HL-60/S4 treated with retinoic acid at 250 ng/mL for 4 days and 3 days (cell line): ENCODE data around the gene CD40.
"Not testable (repeated sequence)": the region's sequence is repeated elsewhere in the genome, so short reads cannot be mapped to it uniquely, and the experiment has no call there.

Experiments
- in situ Hi-C: fragments of 300-500 bp; cut with MboI; formaldehyde crosslinking; loops from 2 replicates; pipeline ENCODE4 v1.7.0; 2022; ENCODE audit warnings: low sequenced_read_pairs

CD40 gene

DNA sequence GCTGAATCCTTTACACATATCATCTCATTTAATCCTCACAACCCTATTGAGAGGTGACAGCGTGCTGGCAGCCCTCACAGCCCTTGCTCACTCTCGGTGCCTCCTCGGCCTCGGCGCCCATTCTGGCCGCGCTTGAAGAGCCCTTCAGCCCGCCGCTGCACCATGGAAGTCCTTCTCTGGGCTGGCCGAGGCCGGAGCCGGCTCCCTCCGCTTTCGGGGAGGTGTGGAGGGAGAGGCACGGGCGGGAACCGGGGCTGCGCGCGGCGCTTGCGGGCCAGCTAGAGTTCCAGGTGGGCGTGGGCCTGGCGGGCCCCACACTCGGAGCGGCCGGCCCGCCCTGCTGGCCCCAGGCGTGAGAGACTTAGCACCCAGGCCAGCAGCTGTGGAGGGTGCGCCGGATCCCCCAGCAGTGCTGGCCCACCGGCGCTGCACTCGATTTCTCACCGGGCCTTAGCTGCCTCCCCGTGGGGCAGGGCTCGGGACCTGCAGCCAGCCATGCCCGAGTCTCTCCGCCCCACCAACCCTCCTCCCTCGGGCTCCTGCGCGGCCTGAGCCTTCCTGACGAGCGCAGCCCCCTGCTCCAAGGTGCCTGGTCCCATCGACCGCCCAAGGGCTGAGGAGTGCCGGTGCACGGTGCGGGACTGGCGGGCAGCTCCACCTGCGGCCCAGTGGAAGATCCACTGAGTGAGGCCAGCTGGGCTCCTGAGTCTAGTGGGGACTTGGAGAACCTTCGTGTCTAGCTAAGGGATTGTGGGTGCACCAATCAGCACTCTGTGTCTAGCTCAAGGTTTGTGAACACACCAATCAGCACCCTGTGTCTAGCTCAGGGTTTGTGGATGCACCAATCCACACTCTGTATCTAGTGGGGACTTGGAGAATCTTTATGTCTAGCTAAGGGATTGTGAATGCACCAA lies 26.2 kb upstream of the CD40 start:
- in situ Hi-C loops: not testable (repeated sequence)

- in situ Hi-C loops: no loop called here
Measured at GRCh38 chr20:46093531-46093930, 24.6 kb upstream of the CD40 start.

DNA sequence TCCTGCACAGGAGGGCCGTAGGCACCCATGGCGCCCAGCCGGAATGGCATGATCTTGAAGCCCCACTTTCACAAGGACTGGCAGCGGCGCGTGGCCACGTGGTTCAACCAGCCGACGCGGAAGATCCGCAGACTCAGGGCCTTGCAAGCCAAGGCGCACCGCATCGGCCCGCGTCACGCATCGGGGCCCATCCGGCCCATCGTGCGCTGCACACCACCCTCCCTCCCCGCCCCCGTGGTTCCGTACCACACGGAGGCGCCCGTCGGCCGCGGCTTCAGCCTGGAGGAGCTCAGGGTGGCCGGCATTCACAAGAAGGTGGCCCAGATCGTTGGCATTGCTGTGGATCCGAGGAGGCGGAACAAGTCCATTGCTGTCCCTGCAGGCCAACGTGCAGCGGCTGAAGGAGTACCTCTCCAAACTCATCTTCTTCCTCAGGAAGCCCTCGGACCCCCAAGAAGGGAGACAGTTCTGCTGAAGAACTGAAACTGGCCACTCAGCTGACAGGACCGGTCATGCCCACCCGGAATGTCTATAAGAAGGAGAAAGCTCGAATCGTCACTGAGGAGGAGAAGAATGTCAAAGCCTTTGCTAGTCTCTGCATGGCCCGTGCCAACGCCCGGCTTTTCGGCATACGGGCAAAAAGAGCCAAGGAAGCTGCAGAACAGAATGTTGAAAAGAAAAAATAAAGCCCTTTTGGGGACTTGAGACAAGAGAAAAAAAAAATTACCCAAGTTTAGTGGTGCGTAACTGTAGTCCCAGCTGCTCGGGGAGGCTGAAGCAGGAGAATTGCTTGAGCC lies 18.4 kb upstream of the CD40 start:
- in situ Hi-C loops: no loop called here

- in situ Hi-C loops: not testable (repeated sequence)
Measured at GRCh38 chr20:46100444-46100843, 17.7 kb upstream of the CD40 start.

DNA sequence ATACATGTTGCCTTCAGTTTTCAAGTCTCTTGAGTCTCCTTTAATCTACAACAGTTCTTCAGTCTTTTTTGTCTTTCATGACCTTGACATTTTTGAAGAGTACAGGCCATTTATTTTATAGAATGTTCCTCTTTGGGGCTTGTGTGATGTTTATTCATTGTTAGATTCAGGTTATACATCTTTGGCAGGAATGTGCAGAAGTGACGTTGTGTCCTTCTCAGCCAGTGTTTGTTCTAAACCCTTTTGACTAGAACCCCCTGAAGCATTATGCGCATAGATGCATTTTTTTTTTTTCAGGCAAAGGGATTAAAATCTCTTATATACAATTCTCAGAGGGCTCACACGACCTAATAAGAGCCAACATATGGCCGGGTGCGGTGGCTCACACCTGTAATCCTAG lies 17.1 kb upstream of the CD40 start:
- in situ Hi-C loops: no loop called here

DNA sequence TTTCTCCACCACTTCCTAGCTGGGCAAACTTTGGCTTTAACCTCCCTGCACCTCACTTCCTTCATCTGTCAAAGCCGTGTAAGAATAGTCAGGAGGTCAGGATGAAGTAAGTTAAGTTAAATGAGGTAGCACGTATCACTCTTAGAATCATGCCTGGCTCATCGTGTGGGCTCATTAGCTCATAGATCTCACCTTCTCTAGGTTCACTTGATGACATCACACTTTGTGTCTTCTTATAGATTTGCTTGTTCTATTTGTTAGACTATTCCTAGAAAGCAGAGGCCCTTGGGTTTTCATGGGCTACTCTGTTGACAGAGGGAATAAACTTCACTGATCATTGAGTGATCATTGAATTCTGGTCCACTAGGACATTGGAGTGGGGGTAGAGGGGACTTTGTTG lies 16.2 kb upstream of the CD40 start:
- in situ Hi-C loops: no loop called here

DNA sequence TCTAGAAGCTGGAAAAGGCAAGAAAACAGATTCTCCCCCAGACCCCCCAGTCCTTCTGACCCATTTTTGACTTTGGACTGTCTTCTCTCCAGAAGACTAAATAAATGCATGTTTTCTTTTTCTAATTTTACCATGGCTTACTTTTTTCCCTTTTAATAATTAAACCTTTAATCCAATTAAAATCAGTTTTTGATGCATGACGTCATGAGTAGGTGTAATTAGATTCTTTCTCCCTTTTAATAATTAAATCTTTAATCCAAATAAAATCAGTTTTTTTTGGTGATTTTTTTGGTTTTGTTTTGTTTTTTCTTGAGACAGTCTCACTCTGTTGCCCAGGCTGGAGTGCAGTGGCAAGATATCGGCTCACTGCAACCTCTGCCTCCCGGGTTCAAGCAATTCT lies 15.2 kb upstream of the CD40 start:
- in situ Hi-C loops: no loop called here

DNA sequence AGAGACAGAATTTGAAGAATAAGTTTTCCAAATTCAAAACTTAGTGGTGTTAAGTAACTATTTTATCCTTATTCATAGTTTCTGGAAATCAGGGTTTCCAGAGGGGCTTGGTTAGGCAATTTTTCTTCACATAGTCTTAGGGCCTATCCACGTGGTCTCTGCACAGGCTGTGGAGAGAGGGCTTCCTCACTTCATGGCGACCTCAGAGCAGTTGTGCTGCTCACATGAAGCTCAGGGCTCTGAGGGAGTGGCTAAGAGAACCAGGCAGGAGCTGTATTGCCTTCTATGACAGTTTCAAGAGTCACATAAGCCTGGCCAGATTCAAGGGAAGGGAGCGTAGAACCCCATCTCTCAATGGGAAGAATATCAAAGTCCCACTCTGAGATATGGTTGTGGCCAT lies 13.9 kb upstream of the CD40 start:
- in situ Hi-C loops: no loop called here

GRCh38 chr20:46107061-46107460 lies 11.1 kb upstream of the CD40 start:
- in situ Hi-C loops: no loop called here

DNA sequence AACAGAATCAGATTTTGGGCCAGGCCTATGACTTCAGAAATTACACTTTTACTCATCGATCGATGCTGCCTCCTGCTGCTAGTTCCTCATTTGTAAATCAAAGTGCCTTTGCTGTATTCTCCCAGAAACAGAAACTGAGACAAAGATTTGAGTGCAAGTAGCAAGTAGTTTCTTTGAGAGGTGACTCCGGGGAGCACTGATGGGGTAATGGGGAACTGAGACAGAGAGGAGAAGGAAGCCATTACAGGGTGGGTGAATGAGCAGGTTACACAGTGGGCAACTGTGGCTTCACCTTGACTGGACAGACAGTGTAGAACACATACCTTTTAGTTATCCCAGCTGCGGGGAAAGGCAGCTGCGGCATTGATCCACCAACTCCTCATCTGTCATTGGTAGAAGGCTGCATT lies 9.7 kb upstream of the CD40 start:
- in situ Hi-C loops: no loop called here

- in situ Hi-C loops: no loop called here
Measured at GRCh38 chr20:46108976-46109375, 9.1 kb upstream of the CD40 start.

DNA sequence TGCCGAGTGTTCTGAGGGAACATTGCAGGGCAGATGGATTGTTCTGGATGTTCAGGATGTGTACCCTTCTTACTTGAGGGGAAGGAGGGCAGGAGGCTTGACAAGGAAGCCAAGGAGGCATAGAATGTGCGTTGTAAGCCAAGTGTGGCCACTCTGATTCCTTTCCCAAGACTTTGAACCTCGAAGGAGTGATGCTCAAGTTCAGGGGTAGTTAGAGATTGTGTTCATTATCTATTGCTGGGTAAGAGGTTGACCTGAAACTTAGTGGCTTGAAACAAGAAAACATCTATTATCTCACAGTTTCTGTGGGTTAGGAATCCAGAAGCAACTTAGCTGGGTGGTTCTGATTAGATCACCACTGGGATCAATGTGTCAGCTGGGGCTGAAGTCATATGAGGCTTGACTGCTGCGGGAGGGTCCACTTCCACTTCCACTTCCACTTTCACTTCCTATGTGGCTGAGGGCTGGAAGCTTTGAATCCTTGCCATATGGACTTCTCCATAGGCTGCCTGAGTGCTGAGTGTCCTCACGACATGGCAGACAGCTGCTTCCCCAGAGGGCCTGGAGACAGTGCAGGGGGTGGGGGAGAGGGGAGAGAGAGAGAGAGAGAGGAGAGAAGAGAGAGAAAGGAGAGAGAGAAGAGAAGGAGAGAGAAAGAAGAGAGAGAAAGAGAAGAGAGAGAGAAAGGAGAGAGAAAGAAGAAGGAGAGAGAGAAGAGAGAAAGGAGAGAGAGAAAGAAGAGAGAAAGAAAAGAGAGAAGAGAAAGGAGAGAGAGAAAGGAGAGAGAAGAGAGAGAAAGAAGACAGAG lies 6.9 kb upstream of the CD40 start:
- in situ Hi-C loops: no loop called here

DNA sequence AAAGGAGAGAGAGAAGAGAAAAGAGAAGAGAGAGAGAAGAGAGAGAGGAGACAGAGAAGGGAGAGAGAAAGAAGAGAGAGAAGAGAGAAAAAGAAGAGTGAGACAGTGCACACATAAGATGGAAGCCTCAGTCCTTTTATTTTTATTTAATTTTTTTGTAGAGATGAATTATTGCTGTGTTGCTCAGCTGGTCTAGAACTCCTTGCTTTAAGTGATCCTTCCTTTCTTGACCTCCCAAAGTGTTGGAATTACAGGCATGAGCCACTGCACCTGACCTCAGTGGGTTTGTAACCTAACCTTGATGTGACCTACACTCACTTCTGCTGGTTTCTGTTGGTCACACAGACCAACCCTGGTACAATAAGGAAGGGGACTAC lies 6.3 kb upstream of the CD40 start:
- in situ Hi-C loops: no loop called here

DNA sequence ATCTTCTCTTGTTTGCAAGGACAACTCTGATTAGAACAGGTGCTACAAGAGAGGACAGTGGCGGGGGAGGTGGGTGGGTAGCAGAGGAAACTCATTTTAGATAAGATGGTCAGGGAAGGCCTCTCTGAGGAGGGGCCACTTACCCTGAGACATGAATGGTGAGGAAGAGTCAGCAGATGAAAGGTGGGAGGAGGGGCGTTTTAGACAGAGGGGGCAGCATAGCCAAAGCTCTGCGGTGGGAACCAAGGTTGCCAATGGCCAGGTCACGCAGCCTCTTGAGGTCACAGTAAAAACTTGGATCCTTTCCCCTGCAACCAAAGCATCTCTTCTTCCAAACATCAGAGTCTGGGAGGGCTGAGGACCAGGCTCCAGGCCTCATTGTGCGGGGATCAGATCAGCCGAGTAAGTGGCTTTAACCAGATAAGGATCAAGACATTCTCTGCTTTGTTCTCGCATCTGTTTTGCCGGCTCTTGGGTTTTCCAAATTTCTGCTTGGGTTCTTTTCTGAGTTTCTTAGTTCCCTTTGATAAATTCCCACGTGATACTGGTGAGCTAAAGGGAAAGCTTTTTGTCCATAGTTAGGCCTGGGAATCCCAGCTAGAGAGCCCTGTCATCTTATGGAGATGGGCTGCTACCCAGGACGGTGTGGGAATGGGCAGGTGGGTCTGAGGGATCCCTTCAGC lies 5.5 kb upstream of the CD40 start:
- in situ Hi-C loops: no loop called here

DNA sequence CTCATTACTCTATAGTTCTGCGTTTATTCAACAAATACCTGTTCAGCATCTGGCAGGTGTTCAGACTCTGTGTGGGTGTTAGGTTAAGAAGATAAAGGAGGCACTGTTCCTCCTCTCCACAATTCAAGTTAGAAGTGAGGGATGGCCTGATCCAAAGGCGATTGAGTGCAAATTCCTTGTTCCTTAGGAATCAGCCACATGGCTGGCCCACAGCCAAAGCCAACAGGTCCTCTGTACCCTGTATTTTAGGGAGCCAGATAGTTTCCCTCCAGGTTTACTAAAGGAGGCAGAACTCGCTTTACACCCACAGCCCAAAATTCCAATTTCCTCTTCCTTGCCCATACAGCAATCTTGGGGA lies 5.0 kb upstream of the CD40 start:
- in situ Hi-C loops: no loop called here

- in situ Hi-C loops: no loop called here
Measured at GRCh38 chr20:46114449-46114848, 3.7 kb upstream of the CD40 start.

DNA sequence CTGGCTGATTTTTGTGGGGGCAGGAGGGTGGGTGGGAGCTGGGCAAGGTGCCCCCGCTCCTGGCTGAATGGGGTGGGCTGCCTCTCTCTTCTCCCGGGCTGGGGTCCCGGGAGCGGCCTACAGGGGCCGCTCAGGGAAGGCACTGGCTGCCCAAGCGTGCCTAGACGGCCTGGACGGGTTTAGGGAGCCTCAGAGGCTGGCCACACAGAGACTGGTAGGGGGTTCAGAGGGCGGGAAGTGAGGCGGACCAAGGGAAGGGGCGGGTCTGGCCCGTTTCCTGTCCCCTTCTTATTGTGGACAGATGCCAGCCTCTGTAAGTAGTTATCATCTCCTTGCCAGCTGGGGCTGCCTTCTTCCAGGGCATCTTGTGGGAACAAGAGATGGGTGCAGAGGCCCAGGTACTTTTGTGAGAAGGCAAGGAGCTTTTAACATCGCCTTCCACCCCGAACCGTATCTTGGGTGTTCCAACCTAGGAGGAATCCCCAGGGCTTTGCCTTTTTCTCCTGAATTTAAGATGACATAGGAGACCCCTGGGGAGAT lies 437 bp downstream of the CD40 start:
- in situ Hi-C loops: no loop called here

DNA sequence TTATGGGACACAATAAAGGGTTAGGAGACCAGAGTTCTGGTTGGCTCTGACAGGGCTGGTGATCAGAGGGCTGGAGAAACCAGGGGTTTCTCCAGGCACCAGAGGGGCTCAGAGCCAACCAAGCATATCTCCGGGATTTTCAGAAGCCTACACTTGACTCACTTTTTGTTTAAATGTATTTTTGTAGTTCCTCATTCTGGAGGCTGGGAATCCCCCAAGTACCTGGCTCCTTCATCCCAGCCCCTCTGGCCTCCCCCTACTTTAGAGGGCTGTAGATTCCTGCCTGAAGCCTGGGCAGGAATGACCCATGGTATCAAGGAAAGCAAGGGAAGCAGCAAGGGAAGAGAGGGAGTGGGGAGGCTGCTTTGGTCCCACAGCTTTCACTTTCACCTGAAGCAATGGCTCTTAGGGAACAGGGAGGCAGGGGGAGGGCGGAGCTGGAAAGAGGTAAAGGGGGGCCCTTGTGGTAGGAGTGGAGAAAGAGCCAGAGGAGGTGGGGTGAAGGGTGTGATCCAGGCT lies 973 bp downstream of the CD40 start:
- in situ Hi-C loops: no loop called here

DNA sequence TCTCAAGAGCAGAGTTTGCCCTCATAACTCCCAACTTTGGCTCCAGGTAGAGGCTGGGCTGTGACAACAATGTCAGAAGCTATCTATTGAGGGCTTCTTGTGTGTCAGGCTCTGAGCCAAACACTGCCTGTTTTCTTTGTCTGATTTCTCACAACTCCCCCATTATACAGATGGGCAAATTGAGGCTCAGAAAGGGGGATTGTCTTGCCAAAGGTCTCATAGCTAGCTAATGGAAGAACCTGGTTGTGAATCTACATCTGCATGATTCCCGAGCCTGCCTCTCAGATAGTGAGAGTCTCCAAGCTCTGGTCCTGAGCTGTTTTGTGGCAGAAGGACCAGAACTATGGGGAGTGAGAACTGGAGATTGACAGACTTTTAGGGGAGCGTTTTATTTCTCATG lies 1.4 kb downstream of the CD40 start:
- in situ Hi-C loops: no loop called here

DNA sequence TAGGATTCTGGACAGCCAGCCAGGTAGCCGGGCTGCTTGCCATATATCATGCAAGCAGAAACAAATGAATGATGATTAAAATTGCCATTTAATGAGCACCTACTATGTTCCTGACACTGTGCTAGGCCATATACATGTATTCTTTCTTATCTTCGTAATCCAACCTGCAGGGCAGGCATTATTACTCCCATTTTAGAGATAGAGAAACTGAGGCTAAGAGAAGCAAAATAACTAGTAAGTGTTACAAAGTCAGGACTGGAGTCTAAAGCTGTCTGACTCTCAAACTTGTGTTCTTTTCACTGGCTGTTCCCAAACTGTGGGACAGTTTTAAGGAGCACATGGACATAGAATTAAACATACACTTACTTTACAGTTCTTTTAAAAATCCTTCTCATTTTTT lies 2.0 kb downstream of the CD40 start:
- in situ Hi-C loops: no loop called here
